ENCODE results near the gene PRDM16. TPM values are rescaled to one million over a fixed set of nuclear protein-coding genes. Genes with fewer than 3 reads are reported as not detected.

PRDM16 gene
- total and polyA plus RNA-seq, 7 donors, result 0.04 to 1.2 (median 0.31) TPM

DNA sequence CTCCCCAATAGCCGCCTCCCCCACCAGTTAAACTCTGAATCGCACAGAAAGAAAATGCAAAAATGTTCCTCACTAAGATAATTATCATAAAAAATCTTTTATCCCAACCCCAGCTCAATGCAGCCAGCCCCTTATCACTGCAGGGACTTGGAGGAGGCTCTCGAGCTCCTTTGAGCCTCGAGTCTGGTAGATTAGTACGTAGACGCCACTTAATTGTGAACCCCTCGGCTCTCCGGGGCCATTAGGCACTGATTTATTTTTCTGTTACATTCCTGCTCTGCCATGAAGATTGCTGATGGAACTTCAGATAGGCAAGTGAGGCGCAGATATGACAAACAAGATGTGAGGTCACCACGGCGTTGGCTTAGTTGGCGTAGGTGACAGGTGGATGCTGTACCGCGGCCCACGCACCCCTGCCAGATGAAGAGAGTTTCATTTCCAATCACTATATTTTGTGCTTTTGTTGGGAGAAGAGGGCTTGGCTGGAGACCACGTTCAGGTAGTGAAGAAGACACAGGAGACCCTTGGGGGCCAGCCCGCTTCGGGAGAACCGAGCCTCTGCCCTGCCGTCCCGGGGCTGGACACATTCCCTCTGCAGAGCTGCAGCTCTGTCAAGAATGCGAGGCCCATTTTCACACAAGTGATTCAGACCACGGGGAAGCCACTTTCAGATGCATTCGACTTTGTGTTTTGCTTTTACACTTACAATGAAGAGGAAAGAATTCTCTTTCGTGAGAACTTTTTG, 329.6 kb downstream of the PRDM16 start:
- TF ChIP-seq, protein P1, sequence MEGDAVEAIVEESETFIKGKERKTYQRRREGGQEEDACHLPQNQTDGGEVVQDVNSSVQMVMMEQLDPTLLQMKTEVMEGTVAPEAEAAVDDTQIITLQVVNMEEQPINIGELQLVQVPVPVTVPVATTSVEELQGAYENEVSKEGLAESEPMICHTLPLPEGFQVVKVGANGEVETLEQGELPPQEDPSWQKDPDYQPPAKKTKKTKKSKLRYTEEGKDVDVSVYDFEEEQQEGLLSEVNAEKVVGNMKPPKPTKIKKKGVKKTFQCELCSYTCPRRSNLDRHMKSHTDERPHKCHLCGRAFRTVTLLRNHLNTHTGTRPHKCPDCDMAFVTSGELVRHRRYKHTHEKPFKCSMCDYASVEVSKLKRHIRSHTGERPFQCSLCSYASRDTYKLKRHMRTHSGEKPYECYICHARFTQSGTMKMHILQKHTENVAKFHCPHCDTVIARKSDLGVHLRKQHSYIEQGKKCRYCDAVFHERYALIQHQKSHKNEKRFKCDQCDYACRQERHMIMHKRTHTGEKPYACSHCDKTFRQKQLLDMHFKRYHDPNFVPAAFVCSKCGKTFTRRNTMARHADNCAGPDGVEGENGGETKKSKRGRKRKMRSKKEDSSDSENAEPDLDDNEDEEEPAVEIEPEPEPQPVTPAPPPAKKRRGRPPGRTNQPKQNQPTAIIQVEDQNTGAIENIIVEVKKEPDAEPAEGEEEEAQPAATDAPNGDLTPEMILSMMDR (IDR thresholded peaks at IDR 0.05), result no peak
- DNase-seq, result no peak
- Histone ChIP-seq H3K27me3 (ENCODE audit: insufficient read depth in 3 of 3, low read length in 2 of 3) (peaks cover 0 to 35% (median 3%) of the 10 kb centered on the region in 3 donors), H3K4me3 (no peak overlapping the region), H3K36me3 (ENCODE audit: insufficient read depth in 1 of 2, low read depth in 1 of 2) (no peaks in the 10 kb centered on the region), H3K4me1 (peaks cover 2% of the 10 kb centered on the region), H3K27ac (no peak overlapping the region), H3K9me3 (no peaks in the 10 kb centered on the region)
- intact Hi-C loops (cut with DNase I), result no loop called here
- no peak for ATAC-seq
- WGBS, 3 donors, result 85 to 89% (median 86%) methylated on average over 25 of the region's 25 CpGs

DNA sequence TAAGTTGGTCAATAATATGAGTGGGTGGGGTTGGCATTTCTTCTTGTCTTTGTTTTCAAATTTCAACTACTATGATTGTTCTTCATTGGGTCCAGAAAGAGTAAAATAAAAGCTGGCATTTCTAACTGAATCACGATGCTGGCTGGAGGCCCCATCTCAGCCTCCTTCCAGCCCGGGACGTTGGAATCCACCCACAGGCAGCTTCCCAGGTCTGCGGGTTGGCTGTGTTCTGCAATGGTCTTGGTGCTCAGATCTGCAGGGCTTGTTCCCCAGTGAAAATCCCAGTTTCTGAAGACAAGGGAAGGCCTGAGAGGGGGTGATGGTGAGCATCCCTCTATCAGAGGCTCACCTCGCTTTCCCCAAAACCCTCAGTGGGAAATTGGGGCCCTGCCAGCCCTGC, 330.7 kb downstream of the PRDM16 start:
- intact Hi-C loops (cut with DNase I), result no loop called here
- Histone ChIP-seq H3K27me3 (ENCODE audit: insufficient read depth in 3 of 3, low read length in 2 of 3) (peaks cover 0 to 23% (median 0%) of the 10 kb centered on the region in 3 donors), H3K27ac (no peak overlapping the region)

DNA sequence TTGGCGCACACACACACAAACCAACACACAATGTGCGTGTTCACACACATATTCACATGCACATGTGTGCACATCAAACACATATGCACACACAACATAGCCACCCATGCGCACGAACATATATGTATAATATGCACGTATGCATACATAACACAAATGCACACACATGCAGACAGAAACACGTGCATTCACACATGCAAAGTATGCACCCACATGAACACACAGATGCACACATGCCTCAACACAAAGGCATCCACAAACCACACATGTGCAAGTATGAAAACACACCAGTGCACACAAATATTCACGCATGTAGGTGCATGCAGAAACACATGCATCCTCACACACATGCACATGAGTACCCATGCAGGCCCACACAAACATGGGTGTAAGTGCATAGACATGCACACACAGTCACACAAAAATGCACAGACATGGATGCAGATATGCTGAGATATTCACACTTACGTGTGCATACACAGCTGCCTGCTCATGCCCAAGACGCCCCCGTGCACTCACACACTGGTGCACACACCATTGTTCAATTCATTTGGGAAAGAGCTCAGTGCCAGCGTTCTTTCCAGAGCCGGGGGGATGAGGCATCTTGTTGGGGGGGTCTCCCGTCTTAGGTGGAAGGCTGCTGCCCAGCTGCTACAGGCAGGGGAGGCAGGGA, 332.7 kb downstream of the PRDM16 start:
- 77 to 81% (median 79%) methylated on average over 13 of the region's 13 CpGs for WGBS, 3 donors
- ATAC-seq, result no peak
- H3K27ac ChIP-seq, result no peak overlapping the region
- TF ChIP-seq, protein P1 (IDR thresholded peaks at IDR 0.05), result no peak
- DNase-seq, result no peak
- H3K36me3 ChIP-seq (ENCODE audit: insufficient read depth in 1 of 2, low read depth in 1 of 2), result no peaks in the 10 kb centered on the region
- peaks cover 0 to 5% (median 0%) of the 10 kb centered on the region in 3 donors for H3K27me3 ChIP-seq (ENCODE audit: insufficient read depth in 3 of 3, low read length in 2 of 3)
- no peaks in the 10 kb centered on the region for H3K9me3 ChIP-seq
- intact Hi-C loops (cut with DNase I), result no loop called here
- no peaks in the 10 kb centered on the region for H3K4me1 ChIP-seq
- no peak overlapping the region for H3K4me3 ChIP-seq

More for the DNA sequence above, 330.7 kb downstream of the PRDM16 start:
- Histone ChIP-seq H3K4me3 (no peak overlapping the region), H3K9me3 (no peaks in the 10 kb centered on the region), H3K36me3 (ENCODE audit: insufficient read depth in 1 of 2, low read depth in 1 of 2) (no peaks in the 10 kb centered on the region), H3K4me1 (no peaks in the 10 kb centered on the region)
- ATAC-seq (no peak), DNase-seq (no peak)
- 30 to 45% (median 39%) methylated on average over 5 of the region's 5 CpGs for WGBS, 3 donors
- TF ChIP-seq, protein P1 (IDR thresholded peaks at IDR 0.05), result no peak

DNA sequence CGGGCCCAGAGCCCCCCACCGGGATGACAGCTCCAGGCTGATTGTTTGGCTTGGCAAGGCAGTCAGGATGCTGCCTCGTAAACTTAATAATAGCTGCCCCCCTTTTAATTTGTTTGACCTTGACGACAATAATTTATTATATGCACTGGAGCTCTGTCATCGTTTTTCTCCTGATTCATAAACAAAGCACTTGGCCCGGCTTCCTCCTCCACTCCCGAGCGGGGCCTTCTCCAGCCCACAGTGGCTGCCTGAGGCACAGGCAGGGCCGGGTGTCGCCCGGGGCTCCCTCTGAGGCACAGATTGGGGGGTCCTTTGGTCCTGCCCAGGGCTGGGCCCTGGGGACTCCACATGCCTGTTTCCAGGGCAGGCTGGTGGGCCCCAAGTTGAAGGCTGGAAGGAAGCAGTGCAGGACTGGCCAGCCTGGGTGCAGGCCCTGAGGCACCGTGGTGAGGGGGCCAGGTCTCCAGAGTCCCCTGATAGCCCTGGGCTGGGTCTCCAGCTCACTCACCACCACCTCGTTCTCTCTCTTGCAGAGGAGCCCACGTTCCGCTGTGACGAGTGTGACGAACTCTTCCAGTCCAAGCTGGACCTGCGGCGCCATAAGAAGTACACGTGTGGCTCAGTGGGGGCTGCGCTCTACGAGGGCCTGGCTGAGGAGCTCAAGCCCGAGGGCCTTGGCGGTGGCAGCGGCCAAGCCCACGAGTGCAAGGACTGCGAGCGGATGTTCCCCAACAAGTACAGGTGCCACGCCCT, 333.4 kb downstream of the PRDM16 start:
- Histone ChIP-seq H3K27me3 (ENCODE audit: insufficient read depth in 3 of 3, low read length in 2 of 3) (peaks cover 0 to under 1% (median 0%) of the 10 kb centered on the region in 3 donors), H3K27ac (no peak overlapping the region), H3K4me1 (no peaks in the 10 kb centered on the region), H3K36me3 (ENCODE audit: insufficient read depth in 1 of 2, low read depth in 1 of 2) (no peaks in the 10 kb centered on the region), H3K9me3 (no peaks in the 10 kb centered on the region), H3K4me3 (no peak overlapping the region)
- ATAC-seq (no peak), DNase-seq (no peak)
- 65 to 73% (median 71%) methylated on average over 26 to 29 of the region's 29 CpGs for WGBS, 3 donors
- intact Hi-C loops (cut with DNase I), result no loop called here
- TF ChIP-seq, protein P1 (IDR thresholded peaks at IDR 0.05), result no peak
